HEK293 (cell line): ENCODE data around the gene DKKL1.

Experiments used
- CTCF ChIA-PET: fragments of 350-600 bp; formaldehyde crosslinking; extraction: SDS; loops from one replicate; lab custom pipeline; 2021; ENCODE audit warnings: antibody characterized with exemption; lab: Yijun Ruan, JAX
- POLR2A ChIA-PET: fragments of 300-600 bp; formaldehyde crosslinking; extraction: SDS; loops from one replicate; lab custom pipeline; 2020; ENCODE audit warnings: antibody characterized with exemption, inconsistent platforms; lab: Yijun Ruan, JAX
- H3K27ac ChIP-seq: fragments of 200-500 bp; sonication (Bioruptor generic); 2 replicates; pipeline ENCODE4 v1.5.1; 2014; ENCODE audit warnings: low read depth, low read length, control low read depth, inconsistent platforms; ENCODE audit errors: extremely low read depth
- H3K36me3 ChIP-seq, 2 experiments: fragments of 200-500 bp in 1 of 2; sonication (Bioruptor generic) in 1 of 2; 1 replicate in 1 of 2; 2 replicates in 1 of 2; pipeline ENCODE4 v1.5.1; 2014 to 2017; ENCODE audit warnings: inconsistent platforms in 2 of 2, low read length in 2 of 2; ENCODE audit not compliant: control insufficient read depth in 2 of 2, insufficient read depth in 1 of 2
- H3K4me1 ChIP-seq: fragments of 200-500 bp; sonication (Bioruptor generic); 2 replicates; pipeline ENCODE4 v1.5.1; 2014; ENCODE audit warnings: mild to moderate bottlenecking, low read length, inconsistent platforms; ENCODE audit not compliant: control insufficient read depth, insufficient read depth
- H3K4me3 ChIP-seq: 2 replicates; pipeline ENCODE4 v1.5.1; 2011; ENCODE audit warnings: low read depth, mild to moderate bottlenecking, control low read depth, low read length, moderate library complexity
- H3K9me3 ChIP-seq: fragments of 200-500 bp; sonication (Bioruptor generic); 2 replicates; pipeline ENCODE4 v1.5.1; 2014; ENCODE audit warnings: low read depth, low read length, inconsistent platforms; ENCODE audit not compliant: control insufficient read depth, insufficient read depth
- HOXA7 ChIP-seq: sonication (generic); formaldehyde crosslinking; IDR thresholded peaks from 2 replicates; pipeline ENCODE4 v1.8.1; 2022; ENCODE audit warnings: missing genetic modification reagents, borderline replicate concordance
- PRDM10 ChIP-seq: fragments of 450-650 bp; formaldehyde crosslinking; IDR thresholded peaks from 2 replicates; pipeline ENCODE4 v1.5.1; 2016; ENCODE audit warnings: missing biosample characterization, missing genetic modification characterization
- WT1 ChIP-seq: fragments of 450-650 bp; formaldehyde crosslinking; IDR thresholded peaks from 2 replicates; pipeline ENCODE4 v1.5.1; 2016; ENCODE audit warnings: missing biosample characterization, missing genetic modification characterization
- ZNF175 ChIP-seq: fragments of 450-650 bp; formaldehyde crosslinking; IDR thresholded peaks from 2 replicates; pipeline ENCODE4 v1.5.1; 2016; ENCODE audit warnings: missing biosample characterization, missing genetic modification characterization
- ZNF2 ChIP-seq: fragments of 450-650 bp; formaldehyde crosslinking; IDR thresholded peaks from 2 replicates; pipeline ENCODE4 v1.5.1; 2016; ENCODE audit warnings: missing biosample characterization, missing genetic modification characterization
- ZNF214 ChIP-seq: fragments of 450-650 bp; formaldehyde crosslinking; IDR thresholded peaks from 2 replicates; pipeline ENCODE4 v1.5.1; 2017; ENCODE audit warnings: missing biosample characterization, mild to moderate bottlenecking, missing genetic modification characterization, borderline replicate concordance
- ZNF266 ChIP-seq: fragments of 450-650 bp; formaldehyde crosslinking; IDR thresholded peaks from 2 replicates; pipeline ENCODE4 v1.5.1; 2016; ENCODE audit warnings: missing biosample characterization, missing genetic modification characterization, low read depth
- ZNF366 ChIP-seq: fragments of 450-650 bp; formaldehyde crosslinking; conservative IDR thresholded peaks from 2 replicates; pipeline ENCODE4 v1.5.1; 2016; ENCODE audit warnings: missing biosample characterization, missing genetic modification characterization
- ZNF391 ChIP-seq: fragments of 450-650 bp; formaldehyde crosslinking; IDR thresholded peaks from 2 replicates; pipeline ENCODE4 v1.5.1; 2016; ENCODE audit warnings: low read depth, missing biosample characterization, missing genetic modification characterization, borderline replicate concordance
- ZNF473 ChIP-seq: fragments of 450-650 bp; formaldehyde crosslinking; IDR thresholded peaks from 2 replicates; pipeline ENCODE4 v1.5.1; 2017; ENCODE audit warnings: missing biosample characterization, missing genetic modification characterization
- ZNF560 ChIP-seq: fragments of 450-650 bp; formaldehyde crosslinking; IDR thresholded peaks from 2 replicates; pipeline ENCODE4 v1.5.1; 2017; ENCODE audit warnings: missing biosample characterization, missing genetic modification characterization, borderline replicate concordance
- ZNF585B ChIP-seq: fragments of 450-650 bp; formaldehyde crosslinking; IDR thresholded peaks from 2 replicates; pipeline ENCODE4 v1.5.1; 2016; ENCODE audit warnings: missing biosample characterization, missing genetic modification characterization
- ZNF654 ChIP-seq: fragments of 450-650 bp; formaldehyde crosslinking; IDR thresholded peaks from 2 replicates; pipeline ENCODE4 v1.5.1; 2016; ENCODE audit warnings: low read depth, missing biosample characterization, missing genetic modification characterization
- ZNF76 ChIP-seq: fragments of 450-650 bp; formaldehyde crosslinking; IDR thresholded peaks from 2 replicates; pipeline ENCODE4; 2016; ENCODE audit warnings: low read depth, missing biosample characterization, missing genetic modification characterization, borderline replicate concordance
- ZSCAN18 ChIP-seq: fragments of 450-650 bp; formaldehyde crosslinking; IDR thresholded peaks from 2 replicates; pipeline ENCODE4 v1.5.1; 2016; ENCODE audit warnings: missing biosample characterization, missing genetic modification characterization
- TF ChIP-seq, protein P1 (sequence below): fragments of 450-650 bp; formaldehyde crosslinking; IDR thresholded peaks from 2 replicates; pipeline ENCODE4 v1.5.1; 2016; ENCODE audit warnings: missing biosample characterization, missing genetic modification characterization
- TF ChIP-seq, protein P2 (sequence below): fragments of 450-650 bp; formaldehyde crosslinking; IDR thresholded peaks from 2 replicates; pipeline ENCODE4 v1.5.1; 2016; ENCODE audit warnings: missing biosample characterization, missing genetic modification characterization
- TF ChIP-seq, protein P3 (sequence below): fragments of 450-650 bp; formaldehyde crosslinking; IDR thresholded peaks from 2 replicates; pipeline ENCODE4 v1.5.1; 2016; ENCODE audit warnings: missing biosample characterization, missing genetic modification characterization

Gene DKKL1

GRCh38 chr19:49409441-49410029 lies 45.9 kb downstream of the DKKL1 start (continued):
- TF ChIP-seq, protein P1, sequence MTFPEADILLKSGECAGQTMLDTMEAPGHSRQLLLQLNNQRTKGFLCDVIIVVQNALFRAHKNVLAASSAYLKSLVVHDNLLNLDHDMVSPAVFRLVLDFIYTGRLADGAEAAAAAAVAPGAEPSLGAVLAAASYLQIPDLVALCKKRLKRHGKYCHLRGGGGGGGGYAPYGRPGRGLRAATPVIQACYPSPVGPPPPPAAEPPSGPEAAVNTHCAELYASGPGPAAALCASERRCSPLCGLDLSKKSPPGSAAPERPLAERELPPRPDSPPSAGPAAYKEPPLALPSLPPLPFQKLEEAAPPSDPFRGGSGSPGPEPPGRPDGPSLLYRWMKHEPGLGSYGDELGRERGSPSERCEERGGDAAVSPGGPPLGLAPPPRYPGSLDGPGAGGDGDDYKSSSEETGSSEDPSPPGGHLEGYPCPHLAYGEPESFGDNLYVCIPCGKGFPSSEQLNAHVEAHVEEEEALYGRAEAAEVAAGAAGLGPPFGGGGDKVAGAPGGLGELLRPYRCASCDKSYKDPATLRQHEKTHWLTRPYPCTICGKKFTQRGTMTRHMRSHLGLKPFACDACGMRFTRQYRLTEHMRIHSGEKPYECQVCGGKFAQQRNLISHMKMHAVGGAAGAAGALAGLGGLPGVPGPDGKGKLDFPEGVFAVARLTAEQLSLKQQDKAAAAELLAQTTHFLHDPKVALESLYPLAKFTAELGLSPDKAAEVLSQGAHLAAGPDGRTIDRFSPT (tag by site-specific recombination) = no peak
- TF ChIP-seq ZNF175 (tag by site-specific recombination) (no peak), ZNF473 (tag by site-specific recombination) (no peak), ZNF585B (tag by site-specific recombination) (no peak), ZNF560 (tag by site-specific recombination) (no peak)

- H3K9me3 ChIP-seq = no peaks in the 10 kb centered on the region
- POLR2A ChIA-PET = interaction anchor here (1.2 kb wide), 1 partner anchor 20 kb away, joined by 5 read pairs; no protein-coding TSS in a partner anchor
- no peak overlapping the region for H3K27ac ChIP-seq
- CTCF ChIA-PET = interaction anchor here (0.8 to 6.9 kb wide), 3 partner anchors 9 to 186 kb away, joined by 4 to 28 read pairs (median 5); no protein-coding TSS in a partner anchor
- TF ChIP-seq, protein P2, sequence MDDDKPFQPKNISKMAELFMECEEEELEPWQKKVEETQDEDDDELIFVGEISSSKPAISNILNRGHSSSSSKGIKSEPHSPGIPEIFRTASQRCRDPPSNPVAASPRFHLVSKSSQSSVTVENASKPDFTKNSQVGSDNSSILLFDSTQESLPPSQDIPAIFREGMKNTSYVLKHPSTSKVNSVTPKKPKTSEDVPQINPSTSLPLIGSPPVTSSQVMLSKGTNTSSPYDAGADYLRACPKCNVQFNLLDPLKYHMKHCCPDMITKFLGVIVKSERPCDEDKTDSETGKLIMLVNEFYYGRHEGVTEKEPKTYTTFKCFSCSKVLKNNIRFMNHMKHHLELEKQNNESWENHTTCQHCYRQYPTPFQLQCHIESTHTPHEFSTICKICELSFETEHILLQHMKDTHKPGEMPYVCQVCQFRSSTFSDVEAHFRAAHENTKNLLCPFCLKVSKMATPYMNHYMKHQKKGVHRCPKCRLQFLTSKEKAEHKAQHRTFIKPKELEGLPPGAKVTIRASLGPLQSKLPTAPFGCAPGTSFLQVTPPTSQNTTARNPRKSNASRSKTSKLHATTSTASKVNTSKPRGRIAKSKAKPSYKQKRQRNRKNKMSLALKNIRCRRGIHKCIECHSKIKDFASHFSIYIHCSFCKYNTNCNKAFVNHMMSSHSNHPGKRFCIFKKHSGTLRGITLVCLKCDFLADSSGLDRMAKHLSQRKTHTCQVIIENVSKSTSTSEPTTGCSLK (tag by site-specific recombination) = no peak
- TF ChIP-seq WT1 (tag by site-specific recombination) (no peak), ZNF2 (tag by site-specific recombination) (no peak), ZNF266 (peak; percentile 31; the same call in 1 of the 2 replicates), ZNF214 (tag by site-specific recombination) (no peak), HOXA7 (CRISPR knock-in tag) (no peak), ZNF366 (tag by site-specific recombination) (peak; percentile 97), PRDM10 (tag by site-specific recombination) (no peak)
- no peaks in the 10 kb centered on the region for H3K36me3 ChIP-seq
- no peak overlapping the region for H3K4me3 ChIP-seq
- peaks cover 2% of the 10 kb centered on the region; the same call in 1 of the 2 replicates for H3K4me1 ChIP-seq
Measured at GRCh38 chr19:49411681-49412326, 48.1 kb downstream of the DKKL1 start.

DNA sequence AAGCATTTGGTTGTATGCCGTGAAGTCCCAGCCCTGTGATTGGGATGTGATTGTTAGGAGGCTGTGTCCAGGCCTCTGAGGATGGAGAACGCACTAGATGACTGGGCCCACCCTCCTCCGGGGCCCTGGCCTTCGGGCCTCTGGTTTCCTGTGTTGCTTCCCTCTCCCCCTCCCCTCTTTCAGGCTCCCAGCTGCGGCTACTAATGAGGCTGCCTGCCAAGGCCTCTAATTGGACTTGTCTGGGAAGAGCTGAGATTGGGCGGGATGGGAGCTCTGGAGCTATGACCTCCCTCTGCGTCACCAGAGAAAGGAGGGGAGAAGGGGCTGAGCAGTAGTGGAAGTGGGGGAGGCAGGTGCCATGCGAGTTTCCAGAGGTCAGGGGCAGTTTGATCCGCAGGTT lies 49.7 kb downstream of the DKKL1 start:
- H3K4me1 ChIP-seq = no peaks in the 10 kb centered on the region
- H3K9me3 ChIP-seq = no peaks in the 10 kb centered on the region
- no peak overlapping the region for H3K4me3 ChIP-seq
- no peak overlapping the region for H3K27ac ChIP-seq
- ChIA-PET CTCF (interaction anchor here (0.7 to 6.9 kb wide), 6 partner anchors 7 to 113 kb away, joined by 3 to 28 read pairs (median 4); partner anchors contain the start of gene FLT3LG), POLR2A (no interaction called here)
- no peaks in the 10 kb centered on the region for H3K36me3 ChIP-seq
- no peak for TF ChIP-seq ZNF654 (tag by site-specific recombination)
- TF ChIP-seq ZNF391 (tag by site-specific recombination) = no peak
- TF ChIP-seq ZNF76 (tag by site-specific recombination) = no peak
- TF ChIP-seq, protein P3, sequence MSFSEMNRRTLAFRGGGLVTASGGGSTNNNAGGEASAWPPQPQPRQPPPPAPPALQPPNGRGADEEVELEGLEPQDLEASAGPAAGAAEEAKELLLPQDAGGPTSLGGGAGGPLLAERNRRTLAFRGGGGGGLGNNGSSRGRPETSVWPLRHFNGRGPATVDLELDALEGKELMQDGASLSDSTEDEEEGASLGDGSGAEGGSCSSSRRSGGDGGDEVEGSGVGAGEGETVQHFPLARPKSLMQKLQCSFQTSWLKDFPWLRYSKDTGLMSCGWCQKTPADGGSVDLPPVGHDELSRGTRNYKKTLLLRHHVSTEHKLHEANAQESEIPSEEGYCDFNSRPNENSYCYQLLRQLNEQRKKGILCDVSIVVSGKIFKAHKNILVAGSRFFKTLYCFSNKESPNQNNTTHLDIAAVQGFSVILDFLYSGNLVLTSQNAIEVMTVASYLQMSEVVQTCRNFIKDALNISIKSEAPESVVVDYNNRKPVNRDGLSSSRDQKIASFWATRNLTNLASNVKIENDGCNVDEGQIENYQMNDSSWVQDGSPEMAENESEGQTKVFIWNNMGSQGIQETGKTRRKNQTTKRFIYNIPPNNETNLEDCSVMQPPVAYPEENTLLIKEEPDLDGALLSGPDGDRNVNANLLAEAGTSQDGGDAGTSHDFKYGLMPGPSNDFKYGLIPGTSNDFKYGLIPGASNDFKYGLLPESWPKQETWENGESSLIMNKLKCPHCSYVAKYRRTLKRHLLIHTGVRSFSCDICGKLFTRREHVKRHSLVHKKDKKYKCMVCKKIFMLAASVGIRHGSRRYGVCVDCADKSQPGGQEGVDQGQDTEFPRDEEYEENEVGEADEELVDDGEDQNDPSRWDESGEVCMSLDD (tag by site-specific recombination) = no peak
- no peak for TF ChIP-seq ZSCAN18
